DOHH2 (cell line): Measurements from ENCODE around the gene CREB5.

Experiments
- CTCF ChIP-seq: fragments of 200-600 bp; sonication (generic); IDR thresholded peaks from one replicate; pipeline ENCODE4 v1.5.1; 2014; ENCODE audit warnings: antibody characterized with exemption, mild to moderate bottlenecking, low read depth, low read length; ENCODE audit not compliant: poor library complexity, severe bottlenecking
- EZH2phosphoT487 ChIP-seq: fragments of 200-600 bp; sonication (generic); IDR thresholded peaks from 2 replicates; pipeline ENCODE4 v1.6.1; 2017; ENCODE audit warnings: borderline replicate concordance, mild to moderate bottlenecking, antibody characterized with exemption, low read length, moderate library complexity, mixed read lengths

DNA sequence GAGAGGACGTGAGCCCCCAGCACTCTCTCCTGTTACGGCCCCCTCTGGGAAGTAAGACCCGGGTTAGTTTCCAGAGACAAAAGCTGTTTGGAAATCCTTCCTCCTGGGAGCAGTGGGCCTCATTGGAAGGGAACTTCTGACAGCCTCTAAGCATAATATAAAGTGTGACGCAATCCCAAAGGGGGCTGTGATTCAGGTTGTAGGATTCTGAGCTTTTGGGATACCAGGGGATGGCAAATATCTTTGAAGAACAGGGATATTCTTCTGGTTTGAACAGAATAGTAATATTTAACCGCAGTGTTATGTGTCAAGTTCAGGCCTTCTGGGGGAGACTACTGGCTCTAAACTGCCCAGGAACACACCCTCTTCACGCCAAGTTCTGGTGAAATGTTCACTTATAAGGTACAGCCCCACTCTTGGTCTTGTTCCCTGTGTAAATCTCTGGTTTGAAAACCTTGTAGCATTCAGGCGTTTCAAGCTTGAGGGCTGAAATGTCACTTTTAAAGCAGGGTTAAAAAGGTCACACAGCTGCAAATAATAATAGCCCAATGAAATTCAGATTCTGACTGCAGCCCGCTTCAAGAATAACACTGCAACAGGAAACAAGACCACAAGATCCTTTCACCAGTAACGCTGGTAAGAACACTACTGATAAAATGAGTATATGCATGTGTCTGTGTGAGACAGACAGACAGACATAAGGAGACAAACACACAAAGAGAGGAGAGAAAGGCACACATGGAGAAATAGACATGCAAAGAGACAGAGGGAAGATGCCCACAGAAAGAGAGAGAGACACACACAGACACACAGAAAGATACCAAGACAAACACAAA is 69.0 kb downstream of the CREB5 start:
- TF ChIP-seq CTCF (no peak), EZH2phosphoT487 (no peak)
